HK-2 (cell line): ENCODE data around the gene NR6A1.

ENCODE experiments used
- DNase-seq: peaks from one replicate; pipeline ENCODE4 v3.0.0-alpha.2; 2018; ENCODE audit not compliant: unreplicated experiment

NR6A1 gene

DNA sequence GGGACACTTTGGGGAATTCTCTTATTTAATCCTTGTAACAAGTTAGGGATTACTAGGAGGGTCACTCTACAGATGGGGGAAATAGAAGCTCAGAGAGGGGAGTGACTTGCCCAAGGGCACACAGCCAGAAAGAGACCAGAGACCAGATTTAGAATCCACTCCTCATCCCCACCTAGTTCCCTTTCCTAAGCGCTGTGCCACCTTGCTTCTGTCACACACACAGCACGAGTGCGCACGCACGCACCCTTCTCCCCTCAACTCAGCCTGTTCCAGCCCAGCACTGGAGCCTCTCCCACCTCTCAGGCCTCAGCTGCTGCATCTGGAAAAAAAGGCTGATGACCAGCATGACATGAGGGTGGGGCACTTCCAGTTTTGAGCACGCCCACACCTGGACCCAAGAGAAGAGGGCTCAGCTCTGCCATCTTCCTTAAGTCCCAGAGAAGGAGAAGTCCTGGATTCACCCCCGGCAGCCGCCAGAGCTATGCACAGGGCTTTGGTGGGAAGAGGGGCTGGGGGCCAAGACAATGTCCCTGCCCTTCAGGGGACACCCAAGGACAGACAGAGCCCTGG lies 282.4 kb downstream of the NR6A1 start:
- DNase-seq = no peak

DNA sequence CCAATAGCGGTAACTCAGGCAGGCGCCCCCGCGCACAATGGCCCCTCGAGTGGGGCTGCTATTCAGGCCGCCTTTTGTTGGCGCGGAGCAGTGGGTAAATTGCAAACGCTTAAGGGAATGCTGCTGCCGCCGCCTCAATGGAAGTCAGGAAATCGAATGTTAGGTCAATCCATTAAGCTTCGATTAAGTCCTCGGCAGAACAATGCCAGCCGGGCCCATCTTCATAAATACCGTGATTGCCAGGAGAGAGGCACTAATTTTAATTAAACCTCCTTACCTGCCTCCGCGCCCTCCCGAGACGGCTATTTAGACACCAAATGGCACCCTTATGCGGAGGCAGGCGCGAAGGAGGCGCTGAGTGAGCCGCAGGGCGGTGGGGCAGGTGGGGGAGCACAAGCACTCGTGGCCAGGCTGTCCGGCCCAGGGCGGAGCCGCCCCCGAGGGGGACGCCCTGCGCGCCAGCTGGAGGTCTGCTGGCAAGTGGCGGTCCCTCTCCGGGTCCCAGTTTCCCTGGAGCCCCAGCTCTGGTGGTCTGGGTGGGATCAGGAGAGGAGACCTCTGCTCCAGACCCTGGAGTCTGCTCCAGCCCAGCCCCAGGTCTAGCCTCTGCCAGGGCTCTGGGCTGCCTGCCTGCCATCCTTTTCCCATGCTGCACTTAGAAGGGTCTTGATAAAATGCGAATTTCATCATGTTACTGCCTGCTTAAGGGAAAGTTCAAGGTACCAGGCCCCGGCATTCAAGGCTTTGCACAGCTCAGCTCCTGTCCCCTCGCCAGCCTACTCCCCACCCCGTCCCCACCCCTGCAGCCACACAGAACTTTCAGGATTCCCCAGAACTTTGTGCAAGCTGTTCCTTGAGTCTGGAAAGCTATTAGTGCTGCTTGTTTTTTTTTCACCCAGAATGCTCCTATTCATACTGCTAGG lies 283.6 kb downstream of the NR6A1 start:
- no peak for DNase-seq

DNA sequence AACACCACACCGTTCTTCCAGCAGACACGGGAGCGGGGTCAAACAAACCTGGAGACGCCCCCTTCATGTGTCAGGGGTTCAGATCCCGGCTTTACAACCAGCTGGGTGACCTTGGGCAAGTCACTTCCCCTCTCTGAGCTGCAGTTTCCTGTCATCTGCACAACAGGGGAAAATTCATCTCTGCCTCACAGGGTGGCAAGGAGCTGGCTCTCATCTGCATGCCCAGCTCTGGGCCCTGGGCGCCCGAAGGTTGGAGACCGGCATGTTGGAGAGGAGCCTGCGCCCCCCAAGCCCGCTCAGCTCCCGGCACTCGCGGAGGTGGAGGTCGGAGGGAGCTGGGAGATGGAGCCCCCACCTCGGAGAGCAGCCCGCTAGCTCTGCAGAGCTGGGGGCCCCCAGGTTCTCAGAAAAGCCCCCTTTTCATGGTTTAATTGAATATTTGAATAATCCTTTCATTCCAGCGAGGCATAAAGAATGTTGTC lies 284.3 kb downstream of the NR6A1 start:
- DNase-seq = no peak

DNA sequence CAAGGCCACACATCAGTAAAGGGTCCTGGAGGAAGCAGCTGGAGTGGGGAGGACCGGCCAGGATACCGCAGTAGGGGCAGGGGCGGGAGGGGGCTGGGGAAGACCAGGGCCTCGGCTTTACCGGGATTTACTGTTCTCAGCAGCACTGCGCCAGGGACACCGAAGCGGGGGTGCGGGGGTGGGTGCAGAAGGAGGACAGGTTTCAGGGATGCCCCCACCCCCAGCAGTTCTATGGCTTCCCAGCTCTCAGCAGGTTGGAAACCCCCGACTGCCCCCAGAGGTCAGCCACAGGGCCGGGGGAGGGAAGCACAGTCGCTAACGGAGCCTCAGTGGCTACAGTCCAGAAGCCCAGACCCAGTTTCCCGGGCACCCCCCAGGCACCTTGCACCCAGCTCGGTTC lies 285.2 kb downstream of the NR6A1 start:
- DNase-seq = no peak

DNA sequence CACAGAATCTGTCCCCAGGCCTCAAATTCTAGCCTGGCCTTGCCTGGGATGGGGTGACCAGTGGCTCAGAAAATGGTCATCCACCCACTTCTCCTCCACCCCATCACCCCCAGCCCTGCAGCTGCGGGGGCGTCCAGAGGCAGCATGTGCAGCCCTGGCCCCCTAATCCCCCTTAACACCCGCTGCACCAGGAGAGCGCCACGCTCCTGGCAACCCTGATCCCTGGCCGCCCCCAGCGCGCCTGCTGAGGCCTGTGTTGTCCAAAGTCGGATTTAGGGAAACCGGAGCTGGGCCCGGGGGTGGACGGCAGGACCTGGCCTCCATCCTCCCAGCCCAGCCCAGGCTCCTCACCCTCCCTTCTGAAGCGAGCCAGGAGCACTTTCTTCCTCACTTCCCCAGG lies 285.9 kb downstream of the NR6A1 start:
- no peak for DNase-seq

DNA sequence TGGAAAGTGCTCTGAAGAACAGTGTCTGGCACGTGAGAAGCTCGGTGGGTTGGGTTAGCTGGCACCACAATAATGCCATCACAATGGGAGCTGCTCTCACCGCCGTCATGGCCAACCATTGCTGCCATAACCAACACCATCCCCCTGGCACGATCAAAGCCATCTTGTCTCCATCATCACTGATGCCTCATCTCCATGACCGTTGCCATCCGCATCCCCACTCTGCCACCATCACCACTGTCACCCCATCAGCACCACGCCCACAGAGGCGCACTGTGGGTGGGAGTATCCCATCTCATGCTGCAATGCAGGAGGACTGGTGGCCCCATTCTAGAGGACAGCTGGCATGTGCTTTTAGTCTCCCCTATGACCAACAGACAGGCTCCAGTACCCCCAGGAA lies 287.6 kb downstream of the NR6A1 start:
- no peak for DNase-seq

DNA sequence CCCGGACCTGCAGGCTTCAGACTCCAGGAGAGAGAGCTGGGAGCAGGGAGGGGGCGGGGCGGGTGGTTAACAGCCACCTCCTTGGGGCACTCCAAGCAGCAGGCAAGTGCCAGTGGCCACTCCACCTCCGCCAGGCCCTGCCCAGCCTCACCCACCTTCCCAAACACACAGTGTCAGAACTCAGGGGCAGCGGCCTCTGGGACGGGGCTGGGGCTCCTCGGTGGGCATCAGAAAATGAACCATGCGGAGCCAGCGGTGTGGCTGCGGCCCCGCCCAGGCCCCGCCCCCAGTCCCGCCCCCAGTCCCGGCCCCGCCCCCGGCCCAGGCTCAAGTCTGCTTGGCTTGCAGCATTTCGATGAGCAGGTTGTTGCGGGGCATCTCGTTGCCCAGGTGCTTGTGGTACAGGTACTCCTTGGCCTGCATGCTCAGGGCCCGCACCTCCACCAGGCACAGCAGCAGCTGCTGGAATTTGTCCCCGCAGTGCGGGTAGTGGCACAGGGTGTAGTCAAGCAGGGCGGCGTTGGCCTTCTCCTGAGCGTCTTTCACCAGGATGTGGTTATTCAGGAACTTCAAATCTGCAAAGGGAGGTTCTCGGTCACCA lies 288.6 kb downstream of the NR6A1 start:
- no peak for DNase-seq

DNA sequence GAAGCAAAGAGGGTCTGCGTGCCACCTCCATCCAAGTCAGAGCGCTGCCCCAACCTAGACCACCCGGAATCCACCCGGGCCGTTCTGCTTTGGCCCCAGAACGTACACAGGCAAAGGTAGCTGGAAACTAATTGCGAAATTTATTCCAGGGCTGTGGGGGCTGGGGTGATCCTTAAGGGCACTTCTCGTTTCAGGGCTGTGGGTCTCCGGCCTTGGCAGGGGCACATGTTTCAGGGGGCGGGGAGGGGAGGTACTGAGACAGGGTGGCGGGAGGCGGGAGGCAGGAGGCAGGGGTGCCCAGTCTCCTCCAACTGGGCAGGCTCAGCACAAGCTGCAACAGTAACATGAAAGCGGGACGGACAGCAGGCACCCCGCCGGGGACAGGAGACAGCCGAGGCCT lies 290.0 kb downstream of the NR6A1 start:
- no peak for DNase-seq

DNA sequence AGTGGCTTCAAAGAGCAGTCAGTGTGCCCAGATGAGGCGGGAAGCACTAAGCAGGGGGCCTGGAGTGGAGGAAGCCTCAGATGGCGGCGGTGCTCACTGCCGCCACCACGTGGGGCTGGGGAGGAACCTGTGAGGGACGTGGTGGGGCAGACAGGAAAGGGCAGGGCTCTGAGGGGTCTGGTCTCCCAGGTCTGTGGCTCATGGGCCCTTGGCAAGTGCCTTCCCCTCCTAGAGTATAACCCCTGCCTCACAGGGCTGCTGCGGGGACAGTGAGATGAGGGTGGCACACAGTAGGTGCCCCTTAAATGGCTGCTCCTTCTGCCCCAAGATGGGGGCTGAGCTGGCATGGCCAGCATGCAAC lies 290.5 kb downstream of the NR6A1 start:
- DNase-seq = peak; percentile 36

DNA sequence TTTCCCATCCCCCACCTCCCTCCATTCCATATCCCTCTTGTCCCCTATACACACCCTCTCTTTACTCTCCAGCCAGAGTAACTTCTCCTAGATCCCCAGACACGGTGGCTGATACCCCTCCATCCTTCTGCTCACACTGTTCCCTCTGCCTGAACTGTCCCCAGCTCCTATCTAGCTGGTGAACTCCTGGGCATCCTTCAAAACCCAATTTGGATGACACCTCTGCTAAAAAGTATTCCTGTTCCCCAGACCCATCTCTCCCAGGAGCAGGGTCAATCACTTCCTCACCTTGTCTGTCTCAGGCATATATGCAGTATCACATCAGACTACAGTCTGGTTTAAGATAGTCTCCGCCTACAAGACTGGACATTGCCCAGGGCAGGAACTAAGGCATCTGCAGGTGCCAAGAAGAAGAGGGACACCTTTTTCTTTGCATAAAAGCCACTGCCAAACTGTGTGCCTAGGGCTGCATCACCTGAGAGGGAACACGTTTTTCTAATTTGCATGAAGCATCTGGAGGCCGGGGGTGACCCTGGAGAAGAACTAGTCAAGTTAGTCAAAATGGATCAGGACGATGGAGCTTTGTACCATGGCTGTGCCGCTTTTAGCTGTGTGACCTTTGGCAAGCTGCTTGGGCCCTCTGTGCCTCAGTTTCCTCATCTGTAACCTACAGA lies 291.0 kb downstream of the NR6A1 start:
- no peak for DNase-seq

DNA sequence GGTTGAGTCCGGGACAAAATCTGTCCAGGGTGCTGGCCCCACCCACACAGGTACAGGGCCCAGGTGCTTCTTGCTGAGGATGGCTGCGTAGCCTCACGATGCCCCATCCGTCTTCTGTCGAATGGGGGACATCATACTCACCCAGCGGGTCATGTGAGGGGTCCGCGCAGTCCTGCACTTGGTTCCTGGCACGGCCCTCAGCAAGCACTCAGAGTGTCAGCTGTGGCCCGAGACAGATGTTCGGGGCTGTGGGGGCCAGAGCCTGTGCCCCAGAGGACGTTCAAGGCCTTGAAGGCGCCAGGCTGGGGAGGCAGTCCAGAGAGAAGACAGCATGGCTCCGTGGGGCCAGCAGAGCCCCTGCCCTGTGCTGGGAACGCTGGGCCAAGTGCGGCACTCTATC lies 291.7 kb downstream of the NR6A1 start:
- no peak for DNase-seq

DNA sequence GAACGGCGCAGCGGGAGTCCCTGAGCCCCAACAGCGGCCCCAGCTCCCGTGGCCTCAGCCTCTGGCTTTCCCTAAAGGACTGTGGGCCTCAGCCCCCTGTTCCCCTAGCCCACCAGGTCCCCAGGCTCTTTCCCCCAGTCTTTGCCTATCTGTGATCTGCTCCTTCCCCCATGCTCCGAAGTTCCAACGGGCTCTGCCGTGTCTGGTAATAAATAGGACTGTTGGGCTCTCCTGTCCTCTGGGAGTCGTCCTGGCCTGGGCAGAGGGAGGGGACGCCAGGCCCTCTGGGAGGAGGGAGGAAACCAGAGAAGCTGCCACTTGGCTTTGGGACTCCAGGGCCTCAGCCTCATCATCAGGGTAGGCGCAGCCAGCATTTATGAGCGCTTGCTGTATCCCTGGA lies 292.8 kb downstream of the NR6A1 start:
- DNase-seq = no peak

DNA sequence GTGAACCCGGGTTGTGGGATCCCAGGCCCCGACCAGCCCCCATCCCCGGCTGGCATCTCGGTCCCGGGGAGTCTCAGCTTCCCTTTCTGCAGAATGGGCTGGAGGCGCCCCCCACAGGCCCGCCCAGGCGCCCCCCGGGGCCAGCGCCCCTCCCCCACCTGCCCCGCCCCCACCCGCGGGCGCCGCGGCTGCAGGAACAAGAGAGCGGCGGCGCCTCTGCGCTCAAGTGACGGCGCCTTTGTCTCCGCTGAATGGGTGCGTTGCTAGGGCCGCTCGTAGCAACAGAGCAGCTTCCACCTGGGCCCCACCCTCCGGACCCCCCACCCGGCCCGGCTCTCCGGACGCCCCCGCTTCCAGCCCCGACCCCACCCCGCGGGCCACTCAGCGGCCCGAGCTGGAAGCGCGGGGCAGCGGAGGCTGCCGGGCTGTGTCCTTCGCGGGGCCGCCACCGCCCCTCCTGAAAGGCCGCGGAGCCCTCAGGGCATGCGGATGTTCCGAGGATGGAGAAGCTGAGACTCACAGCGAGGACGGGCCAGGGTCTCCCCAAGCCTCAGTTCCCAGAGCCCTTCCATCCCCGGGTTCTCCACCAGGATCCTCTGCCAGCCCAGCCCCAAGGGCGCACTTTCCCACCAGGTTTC lies 293.3 kb downstream of the NR6A1 start:
- no peak for DNase-seq

DNA sequence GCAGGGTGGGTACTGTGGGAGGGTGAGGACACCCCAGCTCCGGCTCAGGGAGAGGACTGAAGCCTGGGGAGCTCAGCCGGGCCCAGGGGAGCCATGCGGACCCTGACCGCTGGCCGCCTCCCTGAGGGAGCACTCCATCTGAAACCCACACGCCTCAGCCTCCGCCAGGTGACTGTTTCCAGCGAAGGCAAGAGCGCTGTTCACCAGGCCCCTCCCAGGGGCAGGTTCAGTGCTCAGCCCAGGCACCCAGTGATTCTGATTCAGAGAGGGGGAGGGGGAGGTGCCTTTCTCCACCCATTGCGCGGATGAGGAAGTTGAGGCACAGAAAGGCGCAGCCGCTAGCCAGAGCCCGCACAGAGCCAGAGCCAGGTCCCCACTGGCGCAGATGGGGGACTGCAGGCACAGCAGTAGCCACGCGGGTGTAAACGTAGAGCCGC lies 293.9 kb downstream of the NR6A1 start:
- no peak for DNase-seq

DNA sequence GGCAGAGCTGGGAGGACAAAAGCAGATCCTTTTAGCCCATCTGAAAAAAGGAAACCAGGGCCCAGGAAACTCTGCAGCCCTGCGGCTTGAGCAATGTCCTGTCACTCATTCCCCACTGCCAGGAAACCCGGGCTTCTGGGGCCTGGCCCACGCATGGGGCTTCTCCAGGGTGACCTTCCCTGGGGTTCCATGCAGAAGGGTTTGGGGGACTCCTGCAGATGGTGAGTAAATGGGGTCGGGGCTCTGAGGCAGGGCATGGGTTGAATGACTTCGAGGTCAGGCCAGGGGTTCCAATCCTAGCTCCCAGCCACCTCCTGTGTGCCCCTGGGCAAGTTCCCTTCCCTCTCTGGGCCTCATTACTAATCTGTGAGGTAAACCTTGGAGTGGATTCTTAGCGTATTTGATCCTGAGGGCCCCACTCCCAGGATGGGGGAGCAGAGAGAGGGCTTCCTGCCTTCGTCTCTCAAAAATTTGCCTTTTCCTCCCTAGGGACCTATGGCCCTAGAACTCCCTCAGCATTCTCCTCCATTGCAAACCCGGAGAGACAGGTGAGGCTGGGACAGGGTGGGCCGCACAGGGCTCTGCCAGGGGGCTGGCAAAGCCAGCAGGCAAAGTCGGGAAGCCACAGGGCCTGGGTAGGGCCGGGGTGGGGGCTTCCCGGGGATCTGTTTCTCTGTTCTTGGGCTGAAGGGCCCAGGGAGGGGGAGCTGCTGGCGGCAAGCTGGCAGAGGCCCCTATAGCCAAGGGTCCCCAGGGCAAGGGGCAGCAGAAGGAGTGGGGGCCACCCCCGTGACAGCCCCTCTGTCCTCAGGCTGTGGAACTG lies 295.0 kb downstream of the NR6A1 start:
- DNase-seq = no peak

DNA sequence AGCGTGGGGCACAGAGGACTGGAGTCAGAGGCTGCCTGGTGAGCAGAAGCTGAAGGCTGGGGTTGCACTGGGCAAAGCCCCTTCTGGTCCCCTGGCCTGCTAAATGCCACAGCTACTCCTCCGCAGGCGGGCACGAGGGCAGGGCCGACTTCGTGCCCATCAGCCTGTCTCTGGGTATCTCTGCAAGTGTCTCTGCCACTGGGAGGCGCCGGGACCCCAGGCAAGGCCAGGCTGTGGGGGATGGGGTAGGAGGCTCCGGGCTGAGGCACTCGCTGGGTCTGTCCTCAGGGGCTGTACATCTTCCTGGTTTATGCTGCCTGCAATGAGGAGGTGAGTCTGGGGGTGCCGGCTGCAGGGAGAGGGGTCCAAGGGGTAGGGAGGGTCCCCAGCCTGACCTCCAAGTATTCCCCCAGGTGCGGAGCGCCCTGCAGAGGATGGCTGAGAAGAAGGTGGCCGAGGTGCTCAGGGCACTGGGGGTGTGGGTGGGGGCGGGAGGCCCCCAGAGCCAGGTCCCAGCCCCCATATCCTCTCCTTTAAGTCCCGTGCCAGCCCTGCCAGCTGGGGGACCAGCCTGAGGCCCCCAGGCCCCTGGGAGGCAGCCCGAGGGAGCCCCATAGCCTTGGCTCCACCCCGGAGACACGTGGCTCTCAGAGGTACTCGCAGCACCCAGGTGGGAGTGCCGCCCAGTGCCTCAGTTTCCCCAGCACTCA lies 295.8 kb downstream of the NR6A1 start:
- no peak for DNase-seq

DNA sequence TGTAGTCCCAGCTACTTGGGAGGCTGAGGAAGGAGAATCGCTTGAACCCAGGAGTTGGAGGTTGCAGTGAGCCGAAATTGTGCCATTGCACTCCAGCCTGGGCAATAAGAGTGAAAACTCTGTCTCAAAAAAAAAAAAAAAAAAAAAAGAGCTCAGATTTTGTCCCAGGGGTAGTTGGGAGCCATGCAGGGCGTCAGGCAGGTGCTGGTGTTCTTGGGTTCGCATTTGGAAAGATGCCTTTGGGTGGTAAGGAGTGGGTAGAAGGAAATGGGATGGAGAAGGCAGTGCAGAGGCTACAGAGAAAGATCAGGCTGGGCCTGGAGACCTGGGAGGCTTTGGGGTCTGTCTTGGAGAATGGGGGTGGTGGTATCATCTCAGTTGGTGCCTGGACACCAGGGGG lies 297.0 kb downstream of the NR6A1 start:
- DNase-seq = no peak

DNA sequence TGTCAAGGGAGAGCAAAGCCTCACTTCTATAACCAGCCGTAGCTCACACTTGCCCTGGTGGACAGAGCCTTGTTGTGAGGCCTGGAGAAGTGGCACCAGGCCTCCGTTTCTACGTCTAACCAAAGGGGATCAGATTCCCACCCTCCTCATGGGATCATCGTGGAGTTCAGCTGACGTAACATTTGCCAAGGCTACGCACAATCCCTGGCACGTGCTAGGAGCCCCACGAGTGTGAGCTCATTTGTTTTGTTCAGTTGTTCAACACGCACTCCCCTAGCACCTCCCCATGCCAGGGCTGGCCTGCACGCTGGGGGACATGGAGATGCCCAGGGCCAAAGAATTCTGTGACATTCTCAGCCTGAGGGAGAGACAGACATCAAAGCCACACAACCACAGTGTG lies 297.8 kb downstream of the NR6A1 start:
- DNase-seq = no peak

DNA sequence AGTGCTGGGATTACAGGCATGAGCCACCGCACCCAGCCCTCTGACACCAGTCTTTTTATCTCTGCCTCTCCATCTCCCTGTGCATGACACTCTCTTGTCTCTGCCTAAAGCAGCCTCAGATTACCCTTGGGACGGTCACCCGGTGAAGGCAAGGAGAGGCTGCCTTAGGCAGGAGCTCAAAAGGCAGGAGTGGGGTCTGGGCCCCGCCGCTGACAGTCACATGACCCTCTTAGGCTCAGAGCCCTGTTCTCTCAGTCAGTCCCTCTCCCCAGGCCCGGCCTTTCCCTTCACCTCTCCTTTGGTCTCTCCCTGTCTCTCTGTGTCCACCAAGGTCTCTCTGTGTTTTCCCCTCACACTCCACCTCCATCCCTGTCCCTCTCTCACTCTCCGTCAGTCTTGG lies 298.3 kb downstream of the NR6A1 start:
- DNase-seq = no peak

DNA sequence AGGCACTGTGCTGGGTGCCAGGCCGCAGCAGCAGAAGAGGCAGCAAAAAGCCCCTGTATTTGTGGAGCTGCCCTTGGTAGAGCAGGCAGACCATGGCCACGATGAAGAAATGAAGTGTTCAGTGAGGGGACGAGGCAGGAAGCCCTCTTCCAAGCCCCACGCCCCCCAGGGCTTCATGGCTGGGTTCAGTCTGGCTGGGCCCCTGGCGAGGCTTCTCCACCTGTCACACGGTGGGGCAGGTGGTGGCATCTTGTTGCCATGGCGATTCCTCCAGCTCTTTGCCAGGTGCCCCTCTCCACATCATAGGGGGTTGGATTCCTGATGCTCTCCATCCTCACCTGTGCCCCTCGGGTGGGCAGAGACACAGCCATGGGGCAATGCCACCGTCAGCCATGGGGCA lies 299.4 kb downstream of the NR6A1 start:
- DNase-seq = no peak
